ENCODE measurements around the gene OTP.

DNA sequence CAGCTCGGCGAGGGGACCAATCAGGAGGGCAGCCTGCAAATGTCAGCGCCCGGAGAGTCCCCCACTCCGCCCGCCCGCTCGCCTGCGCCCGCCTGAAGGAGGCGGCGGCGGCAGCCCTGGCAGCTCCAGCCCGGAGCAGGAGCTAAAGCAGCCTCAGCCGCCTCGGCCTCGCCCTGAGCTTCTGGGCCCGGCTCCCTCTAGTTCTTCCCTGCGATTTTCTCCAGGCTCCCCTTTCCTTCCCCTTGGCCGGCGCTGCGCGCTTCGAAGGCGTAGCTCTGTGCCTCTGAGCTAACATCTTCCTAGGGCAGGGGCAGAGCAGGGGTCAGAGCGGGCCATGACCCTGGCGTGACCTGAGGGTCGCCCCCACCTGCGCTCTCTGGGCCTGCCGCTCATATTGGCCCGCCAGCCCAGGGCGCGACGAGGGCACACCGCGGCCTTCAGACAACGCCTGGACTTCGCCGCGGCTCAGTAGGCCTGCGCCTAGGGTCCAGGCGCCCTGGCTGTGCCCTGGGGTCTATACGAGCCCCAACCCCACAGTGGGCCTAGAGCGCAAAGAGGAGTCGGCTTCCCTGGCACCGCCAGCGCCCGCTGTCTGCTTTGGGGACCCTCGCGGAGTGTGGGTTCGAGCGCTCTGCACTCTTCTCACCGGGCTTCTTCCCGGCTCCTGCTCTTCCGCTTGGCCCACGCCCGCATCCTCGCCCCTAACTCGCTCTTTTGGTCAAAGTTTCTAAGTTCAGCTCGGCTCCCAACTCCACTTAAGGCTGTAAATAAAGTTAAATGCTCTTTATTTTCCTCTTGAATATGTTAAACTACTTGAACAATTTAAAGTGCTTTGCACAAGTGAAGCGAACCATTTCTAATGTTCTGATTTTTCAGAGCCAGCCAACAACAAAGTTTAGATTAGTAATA, 504 bp upstream of the OTP start:
- TF ChIP-seq, protein P1, sequence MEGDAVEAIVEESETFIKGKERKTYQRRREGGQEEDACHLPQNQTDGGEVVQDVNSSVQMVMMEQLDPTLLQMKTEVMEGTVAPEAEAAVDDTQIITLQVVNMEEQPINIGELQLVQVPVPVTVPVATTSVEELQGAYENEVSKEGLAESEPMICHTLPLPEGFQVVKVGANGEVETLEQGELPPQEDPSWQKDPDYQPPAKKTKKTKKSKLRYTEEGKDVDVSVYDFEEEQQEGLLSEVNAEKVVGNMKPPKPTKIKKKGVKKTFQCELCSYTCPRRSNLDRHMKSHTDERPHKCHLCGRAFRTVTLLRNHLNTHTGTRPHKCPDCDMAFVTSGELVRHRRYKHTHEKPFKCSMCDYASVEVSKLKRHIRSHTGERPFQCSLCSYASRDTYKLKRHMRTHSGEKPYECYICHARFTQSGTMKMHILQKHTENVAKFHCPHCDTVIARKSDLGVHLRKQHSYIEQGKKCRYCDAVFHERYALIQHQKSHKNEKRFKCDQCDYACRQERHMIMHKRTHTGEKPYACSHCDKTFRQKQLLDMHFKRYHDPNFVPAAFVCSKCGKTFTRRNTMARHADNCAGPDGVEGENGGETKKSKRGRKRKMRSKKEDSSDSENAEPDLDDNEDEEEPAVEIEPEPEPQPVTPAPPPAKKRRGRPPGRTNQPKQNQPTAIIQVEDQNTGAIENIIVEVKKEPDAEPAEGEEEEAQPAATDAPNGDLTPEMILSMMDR (IDR thresholded peaks at IDR 0.05; ENCODE audit: low read depth, low read length, missing input control) = no peak
- TF ChIP-seq EGR1 (IDR thresholded peaks at IDR 0.05; ENCODE audit: low read depth in 2 of 2) (no peak), SP1 (IDR thresholded peaks at IDR 0.05) (no peak), YY1 (IDR thresholded peaks at IDR 0.05) (no peak), JUND (IDR thresholded peaks at IDR 0.05) (no peak), RAD21 (IDR thresholded peaks at IDR 0.05) (no peak), FOXA1 (IDR thresholded peaks at IDR 0.05) (no peak), TAF1 (conservative IDR thresholded peaks at IDR 0.05) (no peak), GABPA (IDR thresholded peaks at IDR 0.05 in 1 of 2, conservative IDR thresholded peaks at IDR 0.05 in 1 of 2) (no peak), NR2F2 (IDR thresholded peaks at IDR 0.05) (no peak)
- TF ChIP-seq, protein P2, sequence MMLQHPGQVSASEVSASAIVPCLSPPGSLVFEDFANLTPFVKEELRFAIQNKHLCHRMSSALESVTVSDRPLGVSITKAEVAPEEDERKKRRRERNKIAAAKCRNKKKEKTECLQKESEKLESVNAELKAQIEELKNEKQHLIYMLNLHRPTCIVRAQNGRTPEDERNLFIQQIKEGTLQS (IDR thresholded peaks at IDR 0.05) = no peak
- TF ChIP-seq, protein P3, sequence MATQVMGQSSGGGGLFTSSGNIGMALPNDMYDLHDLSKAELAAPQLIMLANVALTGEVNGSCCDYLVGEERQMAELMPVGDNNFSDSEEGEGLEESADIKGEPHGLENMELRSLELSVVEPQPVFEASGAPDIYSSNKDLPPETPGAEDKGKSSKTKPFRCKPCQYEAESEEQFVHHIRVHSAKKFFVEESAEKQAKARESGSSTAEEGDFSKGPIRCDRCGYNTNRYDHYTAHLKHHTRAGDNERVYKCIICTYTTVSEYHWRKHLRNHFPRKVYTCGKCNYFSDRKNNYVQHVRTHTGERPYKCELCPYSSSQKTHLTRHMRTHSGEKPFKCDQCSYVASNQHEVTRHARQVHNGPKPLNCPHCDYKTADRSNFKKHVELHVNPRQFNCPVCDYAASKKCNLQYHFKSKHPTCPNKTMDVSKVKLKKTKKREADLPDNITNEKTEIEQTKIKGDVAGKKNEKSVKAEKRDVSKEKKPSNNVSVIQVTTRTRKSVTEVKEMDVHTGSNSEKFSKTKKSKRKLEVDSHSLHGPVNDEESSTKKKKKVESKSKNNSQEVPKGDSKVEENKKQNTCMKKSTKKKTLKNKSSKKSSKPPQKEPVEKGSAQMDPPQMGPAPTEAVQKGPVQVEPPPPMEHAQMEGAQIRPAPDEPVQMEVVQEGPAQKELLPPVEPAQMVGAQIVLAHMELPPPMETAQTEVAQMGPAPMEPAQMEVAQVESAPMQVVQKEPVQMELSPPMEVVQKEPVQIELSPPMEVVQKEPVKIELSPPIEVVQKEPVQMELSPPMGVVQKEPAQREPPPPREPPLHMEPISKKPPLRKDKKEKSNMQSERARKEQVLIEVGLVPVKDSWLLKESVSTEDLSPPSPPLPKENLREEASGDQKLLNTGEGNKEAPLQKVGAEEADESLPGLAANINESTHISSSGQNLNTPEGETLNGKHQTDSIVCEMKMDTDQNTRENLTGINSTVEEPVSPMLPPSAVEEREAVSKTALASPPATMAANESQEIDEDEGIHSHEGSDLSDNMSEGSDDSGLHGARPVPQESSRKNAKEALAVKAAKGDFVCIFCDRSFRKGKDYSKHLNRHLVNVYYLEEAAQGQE (IDR thresholded peaks at IDR 0.05) = no peak
- TF ChIP-seq, protein P4, sequence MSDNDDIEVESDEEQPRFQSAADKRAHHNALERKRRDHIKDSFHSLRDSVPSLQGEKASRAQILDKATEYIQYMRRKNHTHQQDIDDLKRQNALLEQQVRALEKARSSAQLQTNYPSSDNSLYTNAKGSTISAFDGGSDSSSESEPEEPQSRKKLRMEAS (IDR thresholded peaks at IDR 0.05) = no peak
